Adrenal gland (tissue), 5 donors: ENCODE data around the gene ZNF277.

ENCODE experiments used
- CTCF ChIP-seq, 6 experiments: fragments of 450-650 bp in 4 of 6; fragments of 200-600 bp in 2 of 6; sonication (generic) in 1 of 6; IDR thresholded peaks; 1 replicate in 5 of 6; 2 replicates in 1 of 6; pipeline versions ENCODE4 v1.5.1 to v1.8.0; 2016 to 2021; ENCODE audit warnings: antibody characterized with exemption in 6 of 6, mild to moderate bottlenecking in 2 of 6, moderate library complexity in 1 of 6
- POLR2A ChIP-seq, 2 donors: fragments of 450-650 bp; IDR thresholded peaks; one replicate each; pipeline ENCODE4 v1.6.1; 2017; ENCODE audit warnings: antibody characterized with exemption in 2 of 2, mild to moderate bottlenecking in 2 of 2, moderate library complexity in 1 of 2
- donor health status: DM: no; HTN: no; CAD: no.

GRCh38 chr7:112213735-112214134, 7.2 kb downstream of the ZNF277 start:
- no peak for TF ChIP-seq CTCF (IDR thresholded peaks at IDR 0.05)
- no peak for TF ChIP-seq POLR2A (IDR thresholded peaks at IDR 0.05)
